GM12878 (cell line): Measurements from ENCODE around the gene NECTIN2. TPM values are rescaled to one million over a fixed set of nuclear protein-coding genes. Genes with fewer than 3 reads are reported as not detected.

Source experiments
- ATAC-seq: fragments of 200-7000 bp; cut with Tn5 transposase; 3 replicates; pipeline ENCODE4 v1.9.1; 2020; ENCODE audit warnings: mild to moderate bottlenecking, moderate library complexity
- BruUV-seq: library from RNA; stranded (reverse); fragments of 400-500 nt; replicated peaks from 2 replicates; lab custom pipeline; 2021; lab: Mats Ljungman, UMichigan
- CTCF ChIA-PET: fragments of 300-600 bp; sonication (Branson Sonifier 250); formaldehyde crosslinking; extraction: SDS; loops from one replicate; lab custom pipeline; 2021; ENCODE audit warnings: inconsistent platforms; lab: Yijun Ruan, JAX
- POLR2A ChIA-PET: fragments of 350-600 bp; formaldehyde crosslinking; extraction: SDS; loops from one replicate; lab custom pipeline; 2021; ENCODE audit warnings: inconsistent platforms; lab: Charles Lee
- RAD21 ChIA-PET: fragments of 300-600 bp; sonication (Branson Sonifier 250); formaldehyde crosslinking; loops from one replicate; lab custom pipeline; 2023; ENCODE audit warnings: antibody characterized with exemption; ENCODE audit not compliant: unreplicated experiment; lab: Charles Lee
- SMC1A ChIA-PET: fragments of 300-600 bp; sonication (Branson Sonifier 250); formaldehyde crosslinking; loops from one replicate; lab custom pipeline; 2023; ENCODE audit not compliant: unreplicated experiment, uncharacterized antibody; lab: Charles Lee
- DNase-seq: peaks from one replicate; pipeline ENCODE4 v3.0.0-alpha.2; 2011; ENCODE audit warnings: low read depth, low spot score
- FAIRE-seq: peaks from 3 replicates; lab custom pipeline; 2011; peaks lifted over from hg19 to GRCh38; lab: Jason Lieb, UNC
- H2AFZ ChIP-seq: 2 replicates; pipeline ENCODE4 v1.6.0; 2011; ENCODE audit warnings: low read depth, low read length, control low read depth; ENCODE audit not compliant: control insufficient read depth
- H3K27ac ChIP-seq: 2 replicates; pipeline ENCODE4 v1.5.1; 2011; ENCODE audit warnings: control low read depth; ENCODE audit not compliant: control insufficient read depth, insufficient read depth
- H3K27me3 ChIP-seq, 2 experiments: replicated peaks in 1 of 2; 2 replicates each; pipeline versions ENCODE4 v1.6.0 to v1.6.1; 2011; ENCODE audit warnings: low read length in 1 of 2; ENCODE audit not compliant: control insufficient read depth in 2 of 2, insufficient read depth in 2 of 2
- H3K36me3 ChIP-seq, 2 experiments: 2 replicates each; pipeline ENCODE4 v1.5.1; 2011; ENCODE audit warnings: low read length in 1 of 2; ENCODE audit not compliant: control insufficient read depth in 2 of 2, insufficient read depth in 2 of 2
- H3K4me1 ChIP-seq: 2 replicates; pipeline ENCODE4 v1.6.1; 2011; ENCODE audit warnings: mild to moderate bottlenecking, low read length, moderate library complexity, mixed read lengths; ENCODE audit not compliant: control insufficient read depth, insufficient read depth
- H3K4me2 ChIP-seq: 2 replicates; pipeline ENCODE4 v1.6.0; 2011; ENCODE audit warnings: control low read depth; ENCODE audit not compliant: control insufficient read depth, insufficient read depth
- H3K4me3 ChIP-seq: fragments of 200-600 bp; sonication (generic); 2 replicates; pipeline ENCODE4 v1.5.1; 2016
- H3K79me2 ChIP-seq: 2 replicates; pipeline ENCODE4 v1.6.0; 2011; ENCODE audit warnings: low read length; ENCODE audit not compliant: control insufficient read depth, insufficient read depth
- H3K9ac ChIP-seq: 2 replicates; pipeline ENCODE4 v1.8.0; 2011; ENCODE audit warnings: low read length, control low read depth, mixed read lengths; ENCODE audit not compliant: control insufficient read depth, insufficient read depth
- H3K9me3 ChIP-seq: replicated peaks from 3 replicates; pipeline ENCODE4 v1.5.1; 2011; ENCODE audit warnings: mild to moderate bottlenecking, low read length; ENCODE audit not compliant: control insufficient read depth, insufficient read depth
- H4K20me1 ChIP-seq: 2 replicates; pipeline ENCODE4 v1.6.0; 2011; ENCODE audit not compliant: control insufficient read depth, insufficient read depth
- BCL11A ChIP-seq: IDR thresholded peaks from 2 replicates; pipeline ENCODE4 v1.6.1; 2011; ENCODE audit warnings: low read depth, low read length
- CBFB ChIP-seq: IDR thresholded peaks from 2 replicates; pipeline ENCODE4 v1.6.1; 2016; ENCODE audit warnings: antibody characterized with exemption, low read depth
- HSF1 ChIP-seq: fragments of 150-350 bp; IDR thresholded peaks from 2 replicates; pipeline ENCODE4 v1.6.1; 2014; ENCODE audit warnings: mild to moderate bottlenecking, low read depth, low read length
- KLF5 ChIP-seq: fragments of 450-650 bp; IDR thresholded peaks from 2 replicates; pipeline ENCODE4 v1.6.1; 2014; ENCODE audit warnings: mild to moderate bottlenecking; ENCODE audit not compliant: partially characterized antibody
- MTA3 ChIP-seq: IDR thresholded peaks from 2 replicates; pipeline ENCODE4 v1.6.1; 2012; ENCODE audit warnings: low read length, inconsistent platforms, borderline replicate concordance
- NR2F1 ChIP-seq: fragments of 450-650 bp; conservative IDR thresholded peaks from 2 replicates; pipeline ENCODE4 v1.6.1; 2017; ENCODE audit warnings: mild to moderate bottlenecking
- POLR2A ChIP-seq: IDR thresholded peaks from 2 replicates; pipeline ENCODE4 v1.6.1; 2011; ENCODE audit warnings: low read depth, mild to moderate bottlenecking, low read length
- RAD51 ChIP-seq: fragments of 450-650 bp; IDR thresholded peaks from 2 replicates; pipeline ENCODE4 v1.6.1; 2016; ENCODE audit warnings: moderate library complexity, mild to moderate bottlenecking, inconsistent platforms
- SMAD1 ChIP-seq: fragments of 450-650 bp; IDR thresholded peaks from 2 replicates; pipeline ENCODE4 v1.6.1; 2018; ENCODE audit warnings: mild to moderate bottlenecking, low read depth; ENCODE audit not compliant: partially characterized antibody
- WRNIP1 ChIP-seq: IDR thresholded peaks from 2 replicates; pipeline ENCODE4 v1.6.1; 2011; ENCODE audit warnings: low read depth, low read length, improper control_type of control experiment, borderline replicate concordance
- WGBS: methylation state at CpG from one replicate; pipeline ENCODE4 v1.1.6; 2016; ENCODE audit warnings: low lambda C conversion rate; ENCODE audit not compliant: insufficient replicate concordance, insufficient coverage; ENCODE audit errors: missing lambda C conversion rate; 5-methylcytosine and 5-hydroxymethylcytosine counted together
- in situ Hi-C: fragments of 300-500 bp; cut with MboI; formaldehyde crosslinking; loops from 9 replicates; pipeline ENCODE4 v1.14.3; 2018; ENCODE audit warnings: mixed read lengths
- intact Hi-C: fragments of 100-400 bp; cut with micrococcal nuclease; formaldehyde crosslinking; loops from one replicate; pipeline ENCODE4 v1.14.2; 2022; ENCODE audit not compliant: unreplicated experiment
- polyA plus RNA-seq, 11 experiments: library from polyadenylated mRNA; depleted of rRNA in 4 of 11; unstranded in 6 of 11; stranded (reverse) in 5 of 11; fragments of >200 nt; fragmentation: Nextera tagmentation in 4 of 11; fragmentation: Illumina TruSeq in 1 of 11; extraction: Ambion mirVana in 4 of 11; extraction: Trizol in 1 of 11; gene quantifications; 1 replicate in 1 of 11; 2 replicates in 10 of 11; pipeline versions ENCODE4 v1.2.1 to v1.2.3, GENCODE V29; 2011 to 2016; ENCODE audit warnings: inconsistent platforms in 2 of 11, missing spikeins in 2 of 11, low read depth in 1 of 11
- total RNA-seq, 4 experiments: library from RNA; depleted of rRNA in 3 of 4; stranded (reverse); fragments of >200 nt in 3 of 4; fragmentation: Illumina TruSeq in 1 of 4; extraction: Trizol in 1 of 4; gene quantifications; 2 replicates each; pipeline versions ENCODE4 v1.2.1 to v1.2.3, GENCODE V29; 2013 to 2021
- TF ChIP-seq, protein P1 (sequence below): fragments of 450-650 bp; IDR thresholded peaks from 2 replicates; pipeline ENCODE4 v1.6.1; 2014; ENCODE audit warnings: mild to moderate bottlenecking

NECTIN2 gene
- total and polyA plus RNA-seq, 10 of the 15 experiments (the other 5 are each of a cell fraction or from before 2014, with no cell fraction given), result 0.05 to 0.36 (median 0.26) TPM; not detected in 5

- no peak for TF ChIP-seq NR2F1
- TF ChIP-seq MTA3, result no peak
Observed at GRCh38 chr19:44878120-44878865, 32.2 kb downstream of the NECTIN2 start (continued).

GRCh38 chr19:44879309-44880065, 33.4 kb downstream of the NECTIN2 start:
- in situ Hi-C loops, result no loop called here
- FAIRE-seq (no peak), DNase-seq (no peak), ATAC-seq (no peak)
- BruUV-seq, result no TSS peak
- WGBS, result 13% methylated on average over 18 of the region's 18 CpGs
- intact Hi-C loops, result no loop called here
- Histone ChIP-seq H3K4me1 (no peaks in the 10 kb centered on the region), H3K27me3 (no peaks in the 10 kb centered on the region; a peak in 1 of 4 replicates), H3K27ac (no peak overlapping the region), H3K36me3 (no peaks in the 10 kb centered on the region), H4K20me1 (no peaks in the 10 kb centered on the region), H3K9me3 (no peaks in the 10 kb centered on the region), H3K4me3 (no peak overlapping the region), H3K9ac (no peak overlapping the region), H3K4me2 (no peak overlapping the region), H3K79me2 (no peaks in the 10 kb centered on the region), H2AFZ (no peak overlapping the region)
- POLR2A ChIA-PET, result no interaction called here
- RAD21 ChIA-PET, result no interaction called here
- SMC1A ChIA-PET, result no interaction called here
- TF ChIP-seq SMAD1, result no peak
- no peak for TF ChIP-seq POLR2A
- no peak for TF ChIP-seq RAD51
- CTCF ChIA-PET, result no interaction called here

DNA sequence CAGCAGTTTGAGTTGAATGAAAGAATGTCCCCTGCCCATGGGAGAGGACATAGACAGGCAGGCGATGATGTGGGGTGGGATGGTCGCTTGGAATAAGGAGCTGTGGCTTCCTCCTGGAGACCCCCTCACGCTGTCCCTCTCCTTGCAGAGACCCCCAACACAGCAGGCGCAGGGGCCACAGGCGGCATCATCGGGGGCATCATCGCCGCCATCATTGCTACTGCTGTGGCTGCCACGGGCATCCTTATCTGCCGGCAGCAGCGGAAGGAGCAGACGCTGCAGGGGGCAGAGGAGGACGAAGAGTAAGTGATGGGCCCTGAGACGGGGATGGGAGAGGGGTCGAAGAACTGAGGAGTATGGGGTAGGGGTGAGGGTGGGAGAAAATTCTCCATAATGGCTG, 36.0 kb downstream of the NECTIN2 start:
- CTCF ChIA-PET, result no interaction called here
- RAD21 ChIA-PET, result no interaction called here
- H3K9me3 ChIP-seq, result no peaks in the 10 kb centered on the region
- intact Hi-C loops, result no loop called here
- no peaks in the 10 kb centered on the region for H3K4me1 ChIP-seq
- SMC1A ChIA-PET, result no interaction called here
- BruUV-seq, result no TSS peak
- no peak overlapping the region for H3K4me3 ChIP-seq
- POLR2A ChIA-PET, result no interaction called here
- ATAC-seq (no peak), DNase-seq (no peak), FAIRE-seq (no peak)
- in situ Hi-C loops, result no loop called here
- H3K79me2 ChIP-seq, result no peaks in the 10 kb centered on the region
- no peaks in the 10 kb centered on the region for H4K20me1 ChIP-seq
- 53% methylated on average over 15 of the region's 15 CpGs for WGBS
- H2AFZ ChIP-seq, result no peak overlapping the region
- no peak overlapping the region for H3K9ac ChIP-seq
- no peaks in the 10 kb centered on the region for H3K36me3 ChIP-seq
- no peak overlapping the region for H3K27ac ChIP-seq
- no peaks in the 10 kb centered on the region for H3K27me3 ChIP-seq
- no peak overlapping the region for H3K4me2 ChIP-seq
- TF ChIP-seq, protein P1, sequence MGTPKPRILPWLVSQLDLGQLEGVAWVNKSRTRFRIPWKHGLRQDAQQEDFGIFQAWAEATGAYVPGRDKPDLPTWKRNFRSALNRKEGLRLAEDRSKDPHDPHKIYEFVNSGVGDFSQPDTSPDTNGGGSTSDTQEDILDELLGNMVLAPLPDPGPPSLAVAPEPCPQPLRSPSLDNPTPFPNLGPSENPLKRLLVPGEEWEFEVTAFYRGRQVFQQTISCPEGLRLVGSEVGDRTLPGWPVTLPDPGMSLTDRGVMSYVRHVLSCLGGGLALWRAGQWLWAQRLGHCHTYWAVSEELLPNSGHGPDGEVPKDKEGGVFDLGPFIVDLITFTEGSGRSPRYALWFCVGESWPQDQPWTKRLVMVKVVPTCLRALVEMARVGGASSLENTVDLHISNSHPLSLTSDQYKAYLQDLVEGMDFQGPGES, result no peak
- TF ChIP-seq WRNIP1 (no peak), HSF1 (no peak), KLF5 (no peak), BCL11A (no peak), CBFB (no peak)
